ENCODE data around the gene MIGA2.
A peak's percentile ranks its signal among the peaks of the same experiment; 100 is the strongest.
"Not testable (repeated sequence)": the region's sequence is repeated elsewhere in the genome, so short reads cannot be mapped to it uniquely, and the experiment has no call there.

The MIGA2 gene

DNA sequence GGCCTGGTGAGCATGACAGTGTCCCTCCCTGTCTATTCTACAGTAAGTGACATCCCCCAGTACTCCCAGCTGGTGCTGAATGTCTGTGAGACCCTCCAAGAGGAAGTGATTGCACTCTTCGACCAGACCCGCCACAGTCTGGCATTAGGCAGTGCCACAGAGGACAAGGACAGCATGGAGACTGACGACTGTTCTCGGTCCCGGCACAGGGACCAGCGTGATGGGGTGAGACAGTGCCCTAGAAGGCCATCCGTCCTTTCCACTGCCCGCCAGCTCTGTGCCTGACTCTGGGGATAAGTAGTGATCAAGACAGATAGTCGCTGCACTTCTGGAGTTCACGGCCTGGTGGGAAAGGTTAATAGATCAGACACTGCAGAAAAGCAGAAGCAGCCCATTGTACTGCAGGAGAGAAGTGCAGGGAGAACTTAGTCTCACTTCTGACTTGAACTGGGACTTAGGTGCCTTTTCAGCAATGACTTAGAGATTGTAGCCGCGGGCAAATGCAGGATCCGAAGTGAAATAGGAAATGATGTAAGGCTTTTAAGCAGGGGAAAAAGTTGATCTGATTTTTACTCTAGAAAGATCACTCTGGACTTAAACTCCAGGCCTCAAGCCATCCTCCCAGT, 36.7 kb upstream of the MIGA2 start:
- TF ChIP-seq, protein P1, sequence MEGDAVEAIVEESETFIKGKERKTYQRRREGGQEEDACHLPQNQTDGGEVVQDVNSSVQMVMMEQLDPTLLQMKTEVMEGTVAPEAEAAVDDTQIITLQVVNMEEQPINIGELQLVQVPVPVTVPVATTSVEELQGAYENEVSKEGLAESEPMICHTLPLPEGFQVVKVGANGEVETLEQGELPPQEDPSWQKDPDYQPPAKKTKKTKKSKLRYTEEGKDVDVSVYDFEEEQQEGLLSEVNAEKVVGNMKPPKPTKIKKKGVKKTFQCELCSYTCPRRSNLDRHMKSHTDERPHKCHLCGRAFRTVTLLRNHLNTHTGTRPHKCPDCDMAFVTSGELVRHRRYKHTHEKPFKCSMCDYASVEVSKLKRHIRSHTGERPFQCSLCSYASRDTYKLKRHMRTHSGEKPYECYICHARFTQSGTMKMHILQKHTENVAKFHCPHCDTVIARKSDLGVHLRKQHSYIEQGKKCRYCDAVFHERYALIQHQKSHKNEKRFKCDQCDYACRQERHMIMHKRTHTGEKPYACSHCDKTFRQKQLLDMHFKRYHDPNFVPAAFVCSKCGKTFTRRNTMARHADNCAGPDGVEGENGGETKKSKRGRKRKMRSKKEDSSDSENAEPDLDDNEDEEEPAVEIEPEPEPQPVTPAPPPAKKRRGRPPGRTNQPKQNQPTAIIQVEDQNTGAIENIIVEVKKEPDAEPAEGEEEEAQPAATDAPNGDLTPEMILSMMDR (IDR thresholded peaks at IDR 0.05; ENCODE audit: low read depth, low read length, missing control alignments) = no peak
- H3K4me3 ChIP-seq (replicated peaks; ENCODE audit: low read depth, low read length) = no peak overlapping the region
- DNase-seq (ENCODE audit: extremely low read depth, low read depth) = no peak

DNA sequence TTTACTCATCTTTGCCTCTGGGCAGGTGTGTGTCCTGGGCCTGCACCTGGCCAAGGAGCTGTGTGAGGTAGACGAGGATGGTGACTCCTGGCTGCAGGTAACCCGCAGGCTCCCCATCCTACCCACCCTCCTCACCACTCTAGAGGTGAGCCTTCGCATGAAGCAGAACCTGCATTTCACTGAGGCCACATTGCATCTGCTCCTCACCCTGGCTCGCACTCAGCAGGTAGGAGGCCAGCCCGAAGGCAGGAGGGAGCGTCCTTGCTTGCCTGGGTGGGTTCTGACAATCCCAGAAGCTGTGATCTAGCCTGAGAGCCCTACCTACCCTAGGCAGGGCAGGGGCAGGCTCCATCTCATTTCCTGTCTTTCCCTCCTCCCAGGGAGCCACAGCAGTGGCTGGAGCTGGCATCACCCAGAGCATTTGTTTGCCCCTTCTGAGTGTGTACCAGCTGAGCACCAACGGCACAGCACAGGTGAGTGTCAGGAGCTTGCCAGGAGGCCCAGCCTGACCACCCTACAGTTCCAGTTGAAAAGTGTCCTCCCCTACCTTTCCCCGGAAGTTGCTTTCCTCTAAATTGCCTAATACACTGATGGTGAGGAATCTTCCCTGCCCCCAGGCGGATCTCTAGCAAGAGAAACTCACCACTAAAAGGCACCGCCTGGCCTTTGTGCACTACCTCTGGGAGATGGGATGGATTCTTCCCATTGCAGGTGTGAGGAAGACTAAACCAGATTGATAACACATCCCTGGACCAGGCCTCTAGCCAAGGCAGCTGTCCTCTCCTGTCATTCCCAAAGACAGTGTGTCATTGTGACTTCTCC, 34.7 kb upstream of the MIGA2 start:
- H3K4me3 ChIP-seq (replicated peaks; ENCODE audit: low read depth, low read length) = no peak overlapping the region
- DNase-seq (ENCODE audit: extremely low read depth, low read depth) = no peak
- TF ChIP-seq, protein P1 (IDR thresholded peaks at IDR 0.05; ENCODE audit: low read depth, low read length, missing control alignments) = no peak

GRCh38 chr9:129002992-129003391, 33.4 kb upstream of the MIGA2 start:
- no peak for DNase-seq (ENCODE audit: extremely low read depth, low read depth)
- no peak overlapping the region for H3K4me3 ChIP-seq (replicated peaks; ENCODE audit: low read depth, low read length)
- TF ChIP-seq, protein P1 (IDR thresholded peaks at IDR 0.05; ENCODE audit: low read depth, low read length, missing control alignments) = no peak

DNA sequence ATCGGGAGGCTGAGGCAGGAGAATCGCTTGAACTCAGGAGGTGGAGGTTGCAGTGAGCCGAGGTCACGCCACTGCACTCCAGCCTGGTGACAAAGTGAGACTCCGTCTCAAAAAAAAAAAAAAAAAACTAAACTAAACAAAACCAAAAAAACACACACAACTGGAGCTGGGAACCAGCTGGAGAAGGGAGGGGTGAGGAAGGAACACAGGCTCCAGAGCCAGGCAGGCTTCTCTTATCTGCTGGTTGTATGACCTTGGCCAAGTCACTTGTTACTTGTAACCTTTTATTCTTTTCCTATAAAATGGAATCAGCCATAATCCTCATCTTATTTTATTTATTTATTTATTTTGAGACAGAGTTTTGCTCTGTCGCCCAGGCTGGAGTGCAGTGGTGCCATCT, 32.3 kb upstream of the MIGA2 start:
- not testable (repeated sequence) for DNase-seq (ENCODE audit: extremely low read depth, low read depth)

GRCh38 chr9:129005336-129005997, 31.0 kb upstream of the MIGA2 start:
- DNase-seq (ENCODE audit: extremely low read depth, low read depth) = no peak
- TF ChIP-seq, protein P1 (IDR thresholded peaks at IDR 0.05; ENCODE audit: low read depth, low read length, missing control alignments) = no peak

More for the DNA sequence above, 32.3 kb upstream of the MIGA2 start:
- H3K4me3 ChIP-seq (replicated peaks; ENCODE audit: low read depth, low read length) = not testable (repeated sequence)

DNA sequence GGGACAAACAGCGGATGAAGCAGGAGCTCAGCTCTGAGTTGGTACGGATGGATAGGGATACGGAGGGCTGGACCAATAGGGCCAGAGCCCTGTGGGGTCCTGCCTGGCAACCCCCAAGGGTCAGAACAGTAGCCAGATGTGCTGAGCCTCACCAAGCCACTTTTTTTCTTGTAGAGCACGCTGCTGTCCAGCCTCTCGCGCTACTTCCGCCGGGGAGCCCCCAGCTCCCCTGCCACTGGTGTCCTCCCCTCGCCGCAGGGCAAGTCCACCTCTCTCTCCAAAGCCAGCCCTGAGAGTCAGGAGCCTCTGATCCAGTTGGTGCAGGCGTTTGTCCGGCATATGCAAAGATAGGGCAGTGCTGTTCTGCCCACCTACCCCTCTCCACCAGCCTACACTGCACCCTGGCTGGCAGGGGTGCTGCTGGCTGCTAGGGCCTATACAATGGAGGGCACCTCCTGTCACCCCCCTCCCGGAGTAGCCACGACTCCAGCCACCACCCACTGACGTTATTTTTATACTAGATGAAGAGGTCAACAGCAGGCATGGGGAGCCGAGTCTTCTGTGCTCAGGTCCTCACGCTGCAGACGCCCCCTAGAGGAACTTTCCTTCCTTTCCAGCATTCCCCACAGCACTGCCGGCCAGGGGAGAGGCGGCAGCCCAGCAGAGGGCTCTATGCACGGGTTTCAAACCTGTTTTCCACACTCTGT, 29.9 kb upstream of the MIGA2 start:
- no peak overlapping the region for H3K4me3 ChIP-seq (replicated peaks; ENCODE audit: low read depth, low read length)
- peak; percentile 48 for DNase-seq (ENCODE audit: extremely low read depth, low read depth)
- TF ChIP-seq, protein P1 (IDR thresholded peaks at IDR 0.05; ENCODE audit: low read depth, low read length, missing control alignments) = peak; percentile 94

More at GRCh38 chr9:129005336-129005997, 31.0 kb upstream of the MIGA2 start:
- H3K4me3 ChIP-seq (replicated peaks; ENCODE audit: low read depth, low read length) = no peak overlapping the region

All from HFF-Myc (cell line).